ENCODE data around the gene CTXN2. TPM values are rescaled to one million over a fixed set of nuclear protein-coding genes. Genes with fewer than 3 reads are reported as not detected.

CTXN2 gene
- total RNA-seq, 1 donor from 2014 or later: 0.18 TPM

DNA sequence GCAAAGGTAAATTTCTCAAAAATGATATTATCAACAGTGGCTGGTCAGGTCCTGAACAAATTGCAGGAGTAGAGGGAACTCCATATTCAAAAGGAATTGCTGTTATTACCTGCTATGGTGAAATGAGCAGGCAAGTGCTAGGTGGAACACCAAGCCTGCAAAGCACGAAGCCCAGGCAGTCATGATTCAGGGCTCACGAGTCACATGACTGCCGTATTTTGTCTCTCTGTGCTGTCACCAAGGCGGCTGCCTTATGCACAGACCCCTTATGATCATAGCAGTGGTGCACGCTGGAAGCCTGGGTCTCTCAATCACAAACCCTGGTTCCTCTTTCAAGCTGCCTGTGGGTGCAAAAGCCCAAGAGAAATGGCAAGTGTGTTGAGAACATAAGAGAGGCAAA is 39.0 kb downstream of the CTXN2 start:
- Mint-ChIP-seq H3K9me3 (ENCODE audit: unreplicated experiment) (no peaks in the 10 kb centered on the region), H3K4me3 (ENCODE audit: unreplicated experiment) (no peak overlapping the region), H3K27ac (ENCODE audit: unreplicated experiment) (no peak overlapping the region), H3K27me3 (ENCODE audit: unreplicated experiment) (no peaks in the 10 kb centered on the region), H3K4me1 (ENCODE audit: unreplicated experiment) (no peaks in the 10 kb centered on the region), H3K36me3 (ENCODE audit: low read depth, unreplicated experiment) (no peaks in the 10 kb centered on the region)
- DNase-seq (ENCODE audit: low spot score): no peak
- TF ChIP-seq, protein P1, sequence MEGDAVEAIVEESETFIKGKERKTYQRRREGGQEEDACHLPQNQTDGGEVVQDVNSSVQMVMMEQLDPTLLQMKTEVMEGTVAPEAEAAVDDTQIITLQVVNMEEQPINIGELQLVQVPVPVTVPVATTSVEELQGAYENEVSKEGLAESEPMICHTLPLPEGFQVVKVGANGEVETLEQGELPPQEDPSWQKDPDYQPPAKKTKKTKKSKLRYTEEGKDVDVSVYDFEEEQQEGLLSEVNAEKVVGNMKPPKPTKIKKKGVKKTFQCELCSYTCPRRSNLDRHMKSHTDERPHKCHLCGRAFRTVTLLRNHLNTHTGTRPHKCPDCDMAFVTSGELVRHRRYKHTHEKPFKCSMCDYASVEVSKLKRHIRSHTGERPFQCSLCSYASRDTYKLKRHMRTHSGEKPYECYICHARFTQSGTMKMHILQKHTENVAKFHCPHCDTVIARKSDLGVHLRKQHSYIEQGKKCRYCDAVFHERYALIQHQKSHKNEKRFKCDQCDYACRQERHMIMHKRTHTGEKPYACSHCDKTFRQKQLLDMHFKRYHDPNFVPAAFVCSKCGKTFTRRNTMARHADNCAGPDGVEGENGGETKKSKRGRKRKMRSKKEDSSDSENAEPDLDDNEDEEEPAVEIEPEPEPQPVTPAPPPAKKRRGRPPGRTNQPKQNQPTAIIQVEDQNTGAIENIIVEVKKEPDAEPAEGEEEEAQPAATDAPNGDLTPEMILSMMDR (IDR thresholded peaks at IDR 0.05; ENCODE audit: unreplicated experiment): no peak

DNA sequence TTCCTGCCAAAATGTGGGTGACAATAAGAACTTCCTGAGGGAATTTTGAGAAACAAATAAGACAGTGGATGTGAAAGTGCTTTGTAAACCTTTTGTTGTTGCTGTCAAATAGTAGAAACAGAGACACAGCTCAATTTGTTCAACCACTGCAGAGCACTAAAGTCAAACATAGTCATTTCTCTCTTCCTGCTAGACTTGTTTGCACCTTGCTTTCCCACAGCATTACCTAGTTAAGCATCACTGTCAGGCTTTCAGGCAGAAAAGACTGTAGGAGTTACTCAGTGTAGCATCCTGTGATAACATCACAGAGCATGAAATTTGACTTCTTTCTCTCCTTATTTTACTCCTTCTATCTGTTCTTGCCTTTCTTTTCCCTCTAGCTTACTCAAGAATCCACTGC is 41.8 kb downstream of the CTXN2 start:
- TF ChIP-seq, protein P1 (IDR thresholded peaks at IDR 0.05; ENCODE audit: unreplicated experiment): no peak

DNA sequence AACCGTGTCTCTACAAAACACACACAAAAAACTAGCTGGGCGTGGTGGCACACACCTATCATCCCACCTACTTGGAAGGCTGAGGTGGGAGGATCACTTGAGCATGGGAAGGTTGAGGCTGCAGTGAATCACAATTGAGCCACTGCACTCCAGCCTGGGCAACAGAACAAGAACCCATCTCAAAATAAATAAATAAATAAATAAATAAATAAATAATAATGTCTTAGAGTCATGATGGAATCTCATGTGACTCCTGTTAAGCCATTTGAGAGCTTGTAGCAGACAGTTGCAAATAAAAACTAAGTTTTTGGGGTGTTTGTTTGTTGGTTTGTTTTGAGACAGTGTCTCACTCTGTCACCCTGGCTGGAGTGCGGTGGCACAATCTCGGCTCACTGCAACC is 47.9 kb downstream of the CTXN2 start:
- DNase-seq (ENCODE audit: low spot score): no peak
- H3K9me3 Mint-ChIP-seq (ENCODE audit: unreplicated experiment): no peaks in the 10 kb centered on the region
- H3K4me3 Mint-ChIP-seq (ENCODE audit: unreplicated experiment): no peak overlapping the region
- no peak overlapping the region for H3K27ac Mint-ChIP-seq (ENCODE audit: unreplicated experiment)
- no peaks in the 10 kb centered on the region for H3K36me3 Mint-ChIP-seq (ENCODE audit: low read depth, unreplicated experiment)
- TF ChIP-seq, protein P1 (IDR thresholded peaks at IDR 0.05; ENCODE audit: unreplicated experiment): no peak
- H3K4me1 Mint-ChIP-seq (ENCODE audit: unreplicated experiment): no peaks in the 10 kb centered on the region
- H3K27me3 Mint-ChIP-seq (ENCODE audit: unreplicated experiment): no peaks in the 10 kb centered on the region

More for the DNA sequence above, 41.8 kb downstream of the CTXN2 start:
- no peaks in the 10 kb centered on the region for H3K36me3 Mint-ChIP-seq (ENCODE audit: low read depth, unreplicated experiment)
- no peak overlapping the region for H3K4me3 Mint-ChIP-seq (ENCODE audit: unreplicated experiment)
- no peaks in the 10 kb centered on the region for H3K27me3 Mint-ChIP-seq (ENCODE audit: unreplicated experiment)
- H3K9me3 Mint-ChIP-seq (ENCODE audit: unreplicated experiment): no peaks in the 10 kb centered on the region
- DNase-seq (ENCODE audit: low spot score): no peak
- H3K4me1 Mint-ChIP-seq (ENCODE audit: unreplicated experiment): no peaks in the 10 kb centered on the region
- H3K27ac Mint-ChIP-seq (ENCODE audit: unreplicated experiment): no peak overlapping the region

DNA sequence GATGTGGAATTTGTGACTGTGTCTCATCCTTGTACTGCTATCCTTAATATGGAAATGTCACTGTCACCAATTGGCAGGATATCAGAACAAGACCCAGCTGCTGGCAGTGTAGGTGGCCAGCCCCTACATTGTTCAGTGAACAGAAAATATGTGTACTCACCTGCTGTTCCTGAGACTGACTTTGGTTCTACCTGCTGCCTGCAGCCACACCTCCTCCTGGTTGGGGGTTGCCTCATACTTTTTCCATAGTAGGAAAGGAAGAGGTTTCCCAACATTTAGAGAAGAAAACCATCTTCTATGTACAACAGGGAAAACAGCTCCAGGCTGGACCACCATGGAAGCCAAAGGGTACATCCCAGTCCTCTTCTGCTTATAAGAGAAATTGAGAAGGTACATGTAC is 50.5 kb downstream of the CTXN2 start:
- DNase-seq (ENCODE audit: low spot score): no peak
- H3K4me1 Mint-ChIP-seq (ENCODE audit: unreplicated experiment): no peaks in the 10 kb centered on the region
- H3K4me3 Mint-ChIP-seq (ENCODE audit: unreplicated experiment): no peak overlapping the region
- TF ChIP-seq, protein P1 (IDR thresholded peaks at IDR 0.05; ENCODE audit: unreplicated experiment): no peak
- H3K36me3 Mint-ChIP-seq (ENCODE audit: low read depth, unreplicated experiment): no peaks in the 10 kb centered on the region
- H3K9me3 Mint-ChIP-seq (ENCODE audit: unreplicated experiment): no peaks in the 10 kb centered on the region
- no peak overlapping the region for H3K27ac Mint-ChIP-seq (ENCODE audit: unreplicated experiment)
- no peaks in the 10 kb centered on the region for H3K27me3 Mint-ChIP-seq (ENCODE audit: unreplicated experiment)

DNA sequence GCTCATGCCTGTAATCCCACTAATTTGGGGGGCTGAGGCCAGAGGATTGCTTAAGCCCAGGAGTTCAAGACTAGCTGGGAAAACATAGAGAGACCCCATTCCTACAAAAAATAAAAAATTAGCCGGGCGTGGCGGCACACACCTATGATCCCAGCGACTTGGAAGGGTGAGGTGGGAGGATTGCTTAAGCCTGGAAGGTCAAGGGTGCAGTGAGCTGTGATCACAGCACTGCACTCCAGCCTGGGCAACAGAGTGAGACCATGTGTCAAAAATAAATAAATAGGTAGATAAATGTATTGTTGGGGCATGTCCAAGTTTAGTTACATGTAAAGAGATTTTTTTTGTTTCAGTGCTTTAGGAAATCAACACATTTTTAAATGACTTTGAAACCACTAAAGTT is 51.1 kb downstream of the CTXN2 start:
- Mint-ChIP-seq H3K27ac (ENCODE audit: unreplicated experiment) (no peak overlapping the region), H3K4me3 (ENCODE audit: unreplicated experiment) (no peak overlapping the region), H3K27me3 (ENCODE audit: unreplicated experiment) (no peaks in the 10 kb centered on the region), H3K36me3 (ENCODE audit: low read depth, unreplicated experiment) (no peaks in the 10 kb centered on the region), H3K4me1 (ENCODE audit: unreplicated experiment) (no peaks in the 10 kb centered on the region), H3K9me3 (ENCODE audit: unreplicated experiment) (no peaks in the 10 kb centered on the region)
- no peak for DNase-seq (ENCODE audit: low spot score)
- TF ChIP-seq, protein P1 (IDR thresholded peaks at IDR 0.05; ENCODE audit: unreplicated experiment): no peak
